Fibroblast of lung (primary cell): ENCODE measurements around the gene CTSZ.

Experiments
- EZH2 ChIP-seq: IDR thresholded peaks from 2 replicates; pipeline ENCODE4 v1.5.1; 2012; ENCODE audit warnings: low read length, control low read depth, mild to moderate bottlenecking; ENCODE audit errors: missing control alignments
- TF ChIP-seq, protein P1 (sequence below), 2 donors: IDR thresholded peaks in 1 of 2; conservative IDR thresholded peaks in 1 of 2; 1 replicate in 1 of 2; 2 replicates in 1 of 2; pipeline ENCODE4 v1.5.1; 2011 to 2012; ENCODE audit warnings: low read length in 2 of 2, control low read depth in 1 of 2, inconsistent platforms in 1 of 2, low read depth in 1 of 2, mild to moderate bottlenecking in 1 of 2

DNA sequence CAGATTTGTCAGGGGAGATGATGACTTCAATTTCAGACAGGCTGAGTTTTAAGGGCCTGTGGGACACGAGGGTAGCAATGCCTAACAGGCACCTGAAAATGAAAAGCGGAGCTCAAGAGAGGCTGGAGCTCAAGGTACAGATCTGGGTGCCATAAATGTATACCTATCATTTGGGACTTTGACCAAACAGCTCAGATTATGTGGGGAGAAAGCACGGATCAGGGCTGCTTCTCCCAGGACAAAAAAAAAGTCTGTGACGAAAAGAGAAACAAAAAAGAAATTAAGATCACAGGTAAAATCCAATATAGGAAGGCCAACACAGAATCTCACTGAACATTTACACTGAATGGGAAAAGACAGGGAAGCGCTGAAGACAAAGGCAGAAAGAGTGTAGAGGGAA, 33.6 kb upstream of the CTSZ start:
- TF ChIP-seq, protein P1, sequence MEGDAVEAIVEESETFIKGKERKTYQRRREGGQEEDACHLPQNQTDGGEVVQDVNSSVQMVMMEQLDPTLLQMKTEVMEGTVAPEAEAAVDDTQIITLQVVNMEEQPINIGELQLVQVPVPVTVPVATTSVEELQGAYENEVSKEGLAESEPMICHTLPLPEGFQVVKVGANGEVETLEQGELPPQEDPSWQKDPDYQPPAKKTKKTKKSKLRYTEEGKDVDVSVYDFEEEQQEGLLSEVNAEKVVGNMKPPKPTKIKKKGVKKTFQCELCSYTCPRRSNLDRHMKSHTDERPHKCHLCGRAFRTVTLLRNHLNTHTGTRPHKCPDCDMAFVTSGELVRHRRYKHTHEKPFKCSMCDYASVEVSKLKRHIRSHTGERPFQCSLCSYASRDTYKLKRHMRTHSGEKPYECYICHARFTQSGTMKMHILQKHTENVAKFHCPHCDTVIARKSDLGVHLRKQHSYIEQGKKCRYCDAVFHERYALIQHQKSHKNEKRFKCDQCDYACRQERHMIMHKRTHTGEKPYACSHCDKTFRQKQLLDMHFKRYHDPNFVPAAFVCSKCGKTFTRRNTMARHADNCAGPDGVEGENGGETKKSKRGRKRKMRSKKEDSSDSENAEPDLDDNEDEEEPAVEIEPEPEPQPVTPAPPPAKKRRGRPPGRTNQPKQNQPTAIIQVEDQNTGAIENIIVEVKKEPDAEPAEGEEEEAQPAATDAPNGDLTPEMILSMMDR (conservative IDR thresholded peaks at IDR 0.05 in 1 of 2, IDR thresholded peaks at IDR 0.05 in 1 of 2; ENCODE audit: low read depth in 1 of 2, low read length in 2 of 2): no peak
- TF ChIP-seq EZH2: no peak
